Left hindlimb (tissue), 1 donor: ENCODE data around the gene KIF1A.
"Not testable (repeated sequence)": the region's sequence is repeated elsewhere in the genome, so short reads cannot be mapped to it uniquely, and the experiment has no call there.

ENCODE experiments used
- DNase-seq: peaks from one replicate; pipeline ENCODE4 v3.0.0-alpha.2; 2018

The KIF1A gene

GRCh38 chr2:240784629-240785423 is 35.2 kb downstream of the KIF1A start:
- peak; percentile 16 for DNase-seq

GRCh38 chr2:240783819-240784621 is 36.0 kb downstream of the KIF1A start:
- DNase-seq: peak; percentile 24

- DNase-seq: no peak
These were observed 36.9 kb downstream of the KIF1A start for GRCh38 chr2:240782886-240783818.

- DNase-seq: no peak
These were observed 37.7 kb downstream of the KIF1A start for GRCh38 chr2:240782221-240782885.

GRCh38 chr2:240781471-240782220 is 38.4 kb downstream of the KIF1A start:
- DNase-seq: no peak

GRCh38 chr2:240780023-240780700 is 39.9 kb downstream of the KIF1A start:
- no peak for DNase-seq

- DNase-seq: not testable (repeated sequence)
These were observed 40.7 kb downstream of the KIF1A start for GRCh38 chr2:240779250-240779832.

- no peak for DNase-seq
These were observed 41.6 kb downstream of the KIF1A start for GRCh38 chr2:240778426-240778825.

GRCh38 chr2:240777456-240778212 is 42.4 kb downstream of the KIF1A start:
- no peak for DNase-seq

- no peak for DNase-seq
These were observed 44.1 kb downstream of the KIF1A start for GRCh38 chr2:240775905-240776304.

- no peak for DNase-seq
These were observed 45.2 kb downstream of the KIF1A start for GRCh38 chr2:240774856-240775255.

- DNase-seq: no peak
These were observed 50.9 kb downstream of the KIF1A start for GRCh38 chr2:240769096-240769495.

- no peak for DNase-seq
These were observed 51.8 kb downstream of the KIF1A start for GRCh38 chr2:240768216-240768615.

- no peak for DNase-seq
These were observed 52.7 kb downstream of the KIF1A start for GRCh38 chr2:240767341-240767740.

GRCh38 chr2:240766072-240766471 is 53.9 kb downstream of the KIF1A start:
- no peak for DNase-seq

GRCh38 chr2:240765007-240765406 is 55.0 kb downstream of the KIF1A start:
- DNase-seq: no peak

- DNase-seq: no peak
These were observed 55.4 kb downstream of the KIF1A start for GRCh38 chr2:240764605-240765004.

- DNase-seq: no peak
These were observed 57.0 kb downstream of the KIF1A start for GRCh38 chr2:240762971-240763370.

GRCh38 chr2:240762249-240762648 is 57.8 kb downstream of the KIF1A start:
- DNase-seq: no peak
